Ectodermal cell (in vitro differentiated cells): ENCODE results near the gene CAB39.

Experiments used
- H3K27ac ChIP-seq: 2 replicates; pipeline ENCODE4 v1.7.0; 2013; ENCODE audit warnings: mild to moderate bottlenecking, low read depth, low read length; ENCODE audit not compliant: insufficient read depth, poor library complexity, severe bottlenecking
- H3K27me3 ChIP-seq: 2 replicates; pipeline ENCODE4 v1.7.0; 2013; ENCODE audit warnings: mild to moderate bottlenecking, low read length; ENCODE audit not compliant: insufficient read depth, control insufficient read depth, poor library complexity, severe bottlenecking
- H3K36me3 ChIP-seq: one replicate; pipeline ENCODE4 v1.7.0; 2013; ENCODE audit warnings: low read length; ENCODE audit not compliant: control insufficient read depth, insufficient read depth
- H3K4me1 ChIP-seq: one replicate; pipeline ENCODE4 v1.7.0; 2013; ENCODE audit warnings: low read length; ENCODE audit not compliant: control insufficient read depth, insufficient read depth
- H3K4me3 ChIP-seq: 2 replicates; pipeline ENCODE4 v1.7.0; 2013; ENCODE audit warnings: low read depth, low read length, control low read depth; ENCODE audit not compliant: insufficient read depth
- H3K9me3 ChIP-seq: 2 replicates; pipeline ENCODE4 v1.7.0; 2013; ENCODE audit warnings: mild to moderate bottlenecking, low read length, moderate library complexity; ENCODE audit not compliant: control insufficient read depth
- WGBS, 2 experiments: methylation state at CpG; one replicate each; pipeline ENCODE4 v1.1.7; 2013; ENCODE audit warnings: missing lambda C conversion rate in 2 of 2; 5-methylcytosine and 5-hydroxymethylcytosine counted together

CAB39 gene

DNA sequence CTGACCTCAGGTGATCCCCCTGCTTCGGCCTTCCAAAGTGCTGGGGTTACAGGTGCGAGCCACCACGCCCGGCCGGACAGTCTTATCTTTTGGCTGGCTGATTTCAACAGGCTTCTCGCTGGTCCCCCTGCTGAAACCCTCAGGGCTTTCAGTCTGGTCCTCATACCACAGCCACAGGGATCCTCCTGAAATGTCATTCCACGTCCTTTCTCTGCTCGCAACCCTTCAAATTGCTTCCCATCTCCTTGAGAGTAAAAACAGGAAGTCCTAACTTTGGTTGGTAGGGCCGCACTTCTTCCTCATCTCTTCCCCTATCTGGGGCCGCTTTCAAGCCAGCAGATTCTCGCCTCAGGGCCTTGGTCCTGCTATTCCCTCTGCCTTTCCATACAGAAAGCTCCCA, 1.4 kb upstream of the CAB39 start:
- no peak overlapping the region for H3K4me3 ChIP-seq
- no peaks in the 10 kb centered on the region for H3K36me3 ChIP-seq
- 92 to 94% methylated on average over 11 of the region's 11 CpGs for WGBS, 2 experiments
- H3K27me3 ChIP-seq: no peaks in the 10 kb centered on the region
- no peak overlapping the region for H3K27ac ChIP-seq
- H3K9me3 ChIP-seq: no peaks in the 10 kb centered on the region
- H3K4me1 ChIP-seq: peaks cover 7% of the 10 kb centered on the region

DNA sequence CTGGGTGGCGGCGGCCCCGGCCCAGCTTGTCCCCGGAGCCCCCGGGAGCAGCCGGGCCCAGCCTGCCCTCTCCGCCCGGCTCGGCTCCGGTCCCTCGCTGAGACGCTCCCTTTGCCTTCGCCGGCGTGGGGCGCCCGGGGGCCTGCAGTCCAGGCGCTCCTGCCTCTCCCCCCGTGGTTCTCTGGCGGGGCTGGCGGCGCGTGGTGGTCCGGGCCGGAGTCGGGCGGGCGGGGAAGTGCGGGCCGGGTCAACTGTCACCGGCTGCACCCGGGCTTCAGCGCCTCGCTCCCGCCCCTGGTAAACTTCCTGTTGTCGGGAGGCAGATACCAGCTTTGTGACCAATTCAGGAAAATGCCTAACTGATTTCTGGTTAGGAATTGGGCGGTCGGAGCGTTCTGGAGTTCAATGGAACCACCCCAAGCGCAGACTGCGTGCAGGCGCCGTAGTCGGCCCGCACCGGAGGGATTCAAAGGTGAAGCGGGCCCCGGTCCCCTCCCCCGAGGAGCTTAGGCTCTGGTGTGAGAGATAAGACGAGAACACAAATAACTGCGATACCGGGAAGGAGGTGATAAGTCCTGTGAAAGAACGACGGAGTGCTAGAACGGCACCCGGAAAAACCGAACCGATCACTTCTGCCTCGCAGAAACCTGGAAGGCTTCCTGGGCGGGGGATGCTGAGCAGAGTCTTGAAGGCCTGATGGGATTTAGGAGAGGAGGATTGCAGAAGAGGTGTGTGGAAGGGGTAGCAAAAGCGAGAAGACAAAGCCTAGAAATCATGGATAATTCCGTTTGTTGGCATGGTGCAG, 891 bp downstream of the CAB39 start:
- no peaks in the 10 kb centered on the region for H3K27me3 ChIP-seq
- H3K27ac ChIP-seq: no peak overlapping the region
- peak overlapping the region; percentile 85 for H3K4me3 ChIP-seq
- 1% methylated on average over 62 of the region's 62 CpGs for WGBS, 2 experiments
- peaks cover 7% of the 10 kb centered on the region for H3K4me1 ChIP-seq
- no peaks in the 10 kb centered on the region for H3K36me3 ChIP-seq
- no peaks in the 10 kb centered on the region for H3K9me3 ChIP-seq

DNA sequence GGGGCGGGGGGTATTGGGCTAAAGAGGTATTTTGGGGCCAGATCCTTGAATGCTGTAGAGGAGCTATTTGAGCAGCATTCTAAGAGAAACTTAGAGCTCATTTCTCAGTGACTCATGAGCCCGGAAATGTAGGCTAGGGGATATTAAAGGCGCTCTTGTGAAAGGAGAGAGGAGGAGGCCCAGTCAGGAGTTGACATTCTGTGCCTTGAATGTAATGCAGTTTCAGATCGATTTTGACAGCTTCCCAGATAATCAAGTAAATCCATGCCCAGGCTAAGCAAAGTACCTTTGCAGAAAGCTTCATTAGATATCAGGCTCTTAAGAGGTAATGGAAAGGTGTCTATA, 1.5 kb downstream of the CAB39 start:
- Histone ChIP-seq H3K4me3 (peak overlapping the region; percentile 85), H3K36me3 (no peaks in the 10 kb centered on the region), H3K27ac (no peak overlapping the region), H3K4me1 (peaks cover 7% of the 10 kb centered on the region), H3K27me3 (no peaks in the 10 kb centered on the region), H3K9me3 (no peaks in the 10 kb centered on the region)
- 21 to 23% methylated on average over 4 of the region's 4 CpGs for WGBS, 2 experiments

DNA sequence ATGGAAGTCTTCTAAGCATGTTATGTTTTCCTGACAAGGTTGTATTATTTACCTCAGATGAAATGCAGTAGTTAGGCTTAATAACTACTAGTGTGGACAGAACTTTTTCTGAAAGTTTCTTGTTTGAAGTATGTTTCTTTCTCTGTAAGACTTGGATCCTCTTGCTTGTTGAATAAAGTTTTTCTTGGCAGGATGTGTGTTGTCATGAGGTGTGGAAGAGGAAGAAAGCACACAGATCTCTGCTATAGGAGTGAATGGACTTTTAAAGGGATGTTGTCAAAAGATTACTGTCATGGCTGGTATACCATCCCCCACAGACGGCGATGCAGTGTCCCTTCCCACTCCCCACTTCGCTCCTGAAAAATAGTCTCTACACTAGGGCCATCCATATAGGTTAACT, 2.6 kb downstream of the CAB39 start:
- peaks cover 7% of the 10 kb centered on the region for H3K4me1 ChIP-seq
- 93 to 97% methylated on average over 3 of the region's 3 CpGs for WGBS, 2 experiments
- H3K9me3 ChIP-seq: no peaks in the 10 kb centered on the region
- no peaks in the 10 kb centered on the region for H3K27me3 ChIP-seq
- H3K36me3 ChIP-seq: no peaks in the 10 kb centered on the region
- no peak overlapping the region for H3K4me3 ChIP-seq
- no peak overlapping the region for H3K27ac ChIP-seq

DNA sequence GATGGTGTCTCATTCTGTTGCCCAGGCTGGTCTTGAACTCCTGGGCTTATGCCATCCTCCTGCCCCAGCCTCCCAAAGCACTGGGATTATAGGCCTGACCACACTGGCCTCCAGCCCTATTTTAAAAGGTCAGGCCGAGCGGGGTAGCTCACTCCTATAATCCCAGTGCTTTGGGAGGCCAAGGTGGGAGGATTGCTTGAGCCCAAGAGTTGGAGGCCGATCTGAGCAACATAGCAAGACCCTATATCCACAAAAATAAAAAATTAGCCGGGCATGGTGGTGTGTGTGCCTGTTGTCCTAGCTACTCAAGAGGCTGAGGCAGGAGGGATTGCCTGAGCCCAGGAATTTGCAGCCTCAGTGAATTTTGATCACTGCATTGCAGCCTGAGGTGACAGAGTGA, 3.9 kb downstream of the CAB39 start:
- peaks cover 7% of the 10 kb centered on the region for H3K4me1 ChIP-seq
- H3K27me3 ChIP-seq: no peaks in the 10 kb centered on the region
- no peaks in the 10 kb centered on the region for H3K9me3 ChIP-seq
- H3K4me3 ChIP-seq: no peak overlapping the region
- H3K36me3 ChIP-seq: no peaks in the 10 kb centered on the region
- no peak overlapping the region for H3K27ac ChIP-seq
- 85 to 93% methylated on average over 4 of the region's 4 CpGs for WGBS, 2 experiments

DNA sequence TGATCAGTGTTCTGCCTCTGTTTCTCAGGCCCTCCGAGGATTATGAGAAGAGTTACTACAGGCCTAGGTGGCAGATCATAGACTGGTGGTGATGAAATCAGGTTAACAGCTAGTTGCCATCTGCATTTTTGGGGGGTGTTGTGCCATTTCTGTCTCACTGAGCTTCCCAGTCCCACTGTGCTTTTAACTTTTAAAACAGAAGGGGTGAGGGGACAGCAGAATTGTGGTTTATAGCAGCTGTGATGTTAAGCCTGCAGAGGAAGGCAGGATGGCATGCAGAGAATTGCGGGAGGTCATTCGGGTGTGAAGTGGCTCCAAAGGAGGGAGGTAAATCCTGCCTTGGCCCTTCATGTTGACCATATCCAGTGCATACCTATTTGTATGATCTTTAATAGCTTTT, 5.0 kb downstream of the CAB39 start:
- Histone ChIP-seq H3K27ac (no peak overlapping the region), H3K36me3 (no peaks in the 10 kb centered on the region)
- 42% methylated on average over 3 of the region's 3 CpGs for WGBS, 2 experiments

DNA sequence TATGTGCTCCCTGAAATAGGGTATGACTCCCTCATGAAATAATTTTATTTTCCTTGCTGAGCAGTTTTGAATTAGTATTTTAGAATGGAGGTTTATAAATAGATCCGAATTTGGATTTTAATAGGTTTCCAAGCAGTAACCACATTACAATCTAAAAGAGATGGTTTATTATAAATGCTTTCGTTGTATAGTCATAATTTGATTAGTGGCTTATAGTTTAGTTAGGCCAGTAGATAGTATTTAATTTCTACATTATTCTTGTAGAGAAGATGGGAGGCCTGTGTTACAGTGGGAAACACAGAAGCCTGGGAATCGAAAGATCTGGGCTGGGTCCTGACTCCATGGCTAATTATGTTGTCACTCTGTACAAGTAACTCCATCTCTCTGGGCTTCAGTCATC, 6.7 kb downstream of the CAB39 start:
- H3K27ac ChIP-seq: no peak overlapping the region
- H3K4me1 ChIP-seq: peaks cover 1% of the 10 kb centered on the region
- H3K36me3 ChIP-seq: no peaks in the 10 kb centered on the region
- H3K9me3 ChIP-seq: no peaks in the 10 kb centered on the region
- no peak overlapping the region for H3K4me3 ChIP-seq
- H3K27me3 ChIP-seq: no peaks in the 10 kb centered on the region
- 96 to 97% methylated on average over 2 to 3 of the region's 3 CpGs for WGBS, 2 experiments

More for the DNA sequence above, 5.0 kb downstream of the CAB39 start:
- Histone ChIP-seq H3K9me3 (no peaks in the 10 kb centered on the region), H3K4me3 (no peak overlapping the region), H3K4me1 (peaks cover 7% of the 10 kb centered on the region), H3K27me3 (no peaks in the 10 kb centered on the region)

DNA sequence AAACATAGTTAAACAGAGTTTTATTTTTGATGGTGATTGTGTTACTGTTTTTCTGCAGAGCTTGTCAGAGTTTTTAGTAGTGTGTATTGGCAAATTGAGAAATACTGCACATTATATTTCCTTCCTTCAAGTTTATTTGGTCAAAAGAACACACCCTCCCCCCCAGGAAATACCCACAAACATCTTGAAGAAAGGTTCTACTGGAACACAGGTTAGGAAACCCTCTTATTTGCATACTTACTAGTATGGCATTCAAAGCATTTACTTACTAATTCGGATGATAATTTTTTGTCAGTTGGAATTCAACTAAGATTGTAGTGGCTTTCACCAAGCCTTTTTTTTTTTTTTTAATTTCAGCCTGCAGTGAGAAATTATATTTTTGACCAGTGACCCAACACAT, 9.1 kb downstream of the CAB39 start:
- H3K4me1 ChIP-seq: no peaks in the 10 kb centered on the region
- no peaks in the 10 kb centered on the region for H3K36me3 ChIP-seq
- no peaks in the 10 kb centered on the region for H3K27me3 ChIP-seq
- no peak overlapping the region for H3K4me3 ChIP-seq
- WGBS, 2 experiments: 60 to 67% methylated on average over 1 of the region's 1 CpG
- H3K9me3 ChIP-seq: no peaks in the 10 kb centered on the region
- no peak overlapping the region for H3K27ac ChIP-seq

DNA sequence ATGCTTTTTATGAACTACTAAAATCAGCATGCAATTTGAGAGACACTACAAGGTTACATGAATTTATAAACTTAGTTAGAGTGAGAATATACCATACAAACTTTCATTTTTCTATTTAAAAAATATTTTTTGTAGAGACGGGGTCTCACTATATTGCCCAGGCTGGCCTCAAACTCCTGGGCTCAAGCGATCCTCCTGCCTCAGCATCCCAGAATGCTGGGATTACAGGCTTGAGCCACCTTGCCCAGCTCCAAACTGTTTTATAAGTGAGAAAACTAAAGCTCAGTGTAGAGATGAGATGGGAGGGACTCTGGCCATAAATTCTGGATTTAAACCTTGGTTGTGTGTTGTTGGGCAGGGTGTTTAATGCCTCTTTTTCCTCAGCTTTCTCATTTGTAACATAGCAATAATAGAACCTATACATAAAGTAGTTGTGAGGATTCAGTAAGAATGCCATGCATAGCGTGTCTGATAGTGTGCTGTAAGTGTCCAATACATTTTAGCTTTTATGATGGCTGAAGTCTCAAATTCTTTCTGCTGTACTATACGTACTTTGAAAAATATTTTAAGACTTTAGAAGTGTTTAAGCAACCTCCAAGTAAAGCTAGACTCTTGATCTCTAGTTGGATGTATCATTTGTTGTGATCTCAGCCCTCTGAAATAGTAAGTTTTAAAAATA, 9.7 kb downstream of the CAB39 start:
- Histone ChIP-seq H3K27me3 (no peaks in the 10 kb centered on the region), H3K36me3 (no peaks in the 10 kb centered on the region), H3K4me1 (no peaks in the 10 kb centered on the region), H3K4me3 (no peak overlapping the region), H3K9me3 (no peaks in the 10 kb centered on the region), H3K27ac (no peak overlapping the region)
- 92 to 95% methylated on average over 4 of the region's 4 CpGs for whole genome bisulfite sequencing, 2 experiments

DNA sequence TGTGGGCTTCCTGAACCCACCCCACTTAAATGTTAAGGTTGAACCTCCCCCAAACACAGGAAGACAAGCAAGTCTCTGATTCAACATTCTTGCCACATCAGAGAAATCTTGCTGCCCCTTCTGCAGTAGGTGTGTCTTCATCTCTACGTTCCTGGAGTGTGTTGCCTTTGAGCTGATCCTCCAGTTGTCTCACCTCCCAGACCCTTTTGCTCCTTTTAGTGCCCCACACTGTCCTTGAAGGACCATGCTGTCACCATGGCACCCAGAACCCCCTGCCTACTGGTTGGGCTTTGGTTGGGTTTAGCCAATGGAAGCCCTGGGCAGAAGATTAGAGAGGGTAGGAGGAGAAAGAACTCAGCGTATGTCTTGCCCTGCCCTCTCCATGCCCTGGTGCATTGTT, 10.7 kb downstream of the CAB39 start:
- no peaks in the 10 kb centered on the region for H3K4me1 ChIP-seq
- no peak overlapping the region for H3K4me3 ChIP-seq
- no peaks in the 10 kb centered on the region for H3K36me3 ChIP-seq
- no peaks in the 10 kb centered on the region for H3K9me3 ChIP-seq
- 71% methylated on average over 2 of the region's 2 CpGs for WGBS, 2 experiments
- H3K27me3 ChIP-seq: no peaks in the 10 kb centered on the region
- no peak overlapping the region for H3K27ac ChIP-seq
